Activated CD4-positive, CD25-positive, alpha-beta regulatory T cell (primary cell): ENCODE measurements around the gene PTPN18.
A peak's percentile ranks its signal among the peaks of the same experiment; 100 is the strongest.

Experiments
- DNase-seq, 4 experiments: peaks; one replicate each; lab custom pipeline; 2025; lab: John Stamatoyannopoulos, UW

PTPN18 gene

GRCh38 chr2:130365075-130365474, 9.2 kb downstream of the PTPN18 start:
- no peak for DNase-seq

- DNase-seq: no peak
These were observed 10.1 kb downstream of the PTPN18 start for GRCh38 chr2:130365963-130366362.

- no peak for DNase-seq
These were observed 10.9 kb downstream of the PTPN18 start for GRCh38 chr2:130366720-130367119.

GRCh38 chr2:130368786-130369185, 12.9 kb downstream of the PTPN18 start:
- no peak for DNase-seq

- DNase-seq: no peak
These were observed 13.6 kb downstream of the PTPN18 start for GRCh38 chr2:130369311-130369964.

- no peak for DNase-seq
These were observed 14.1 kb downstream of the PTPN18 start for GRCh38 chr2:130369965-130370341.

- DNase-seq: peak in 1 of 4 experiments; percentile 8
These were observed 14.6 kb downstream of the PTPN18 start for GRCh38 chr2:130370490-130370889.

GRCh38 chr2:130371723-130372054, 15.8 kb downstream of the PTPN18 start:
- no peak for DNase-seq

- peak; percentile 57 to 59 (median 58) for DNase-seq
These were observed 16.4 kb downstream of the PTPN18 start for GRCh38 chr2:130372055-130372832.

GRCh38 chr2:130372833-130373807, 17.3 kb downstream of the PTPN18 start:
- DNase-seq: no peak

GRCh38 chr2:130373808-130374365, 18.0 kb downstream of the PTPN18 start:
- DNase-seq: no peak

- DNase-seq: no peak
These were observed 18.9 kb downstream of the PTPN18 start for GRCh38 chr2:130374587-130375290.

GRCh38 chr2:130375291-130376266, 19.7 kb downstream of the PTPN18 start:
- DNase-seq: no peak

- DNase-seq: no peak
These were observed 20.8 kb downstream of the PTPN18 start for GRCh38 chr2:130376433-130377293.

GRCh38 chr2:130377491-130377890, 21.6 kb downstream of the PTPN18 start:
- no peak for DNase-seq

- DNase-seq: no peak
These were observed 22.5 kb downstream of the PTPN18 start for GRCh38 chr2:130378206-130378897.

GRCh38 chr2:130378898-130379214, 23.0 kb downstream of the PTPN18 start:
- no peak for DNase-seq

GRCh38 chr2:130380096-130380934, 24.5 kb downstream of the PTPN18 start:
- no peak for DNase-seq
